ENCODE data around the gene AFDN.

The AFDN gene

GRCh38 chr6:168016721-168017525, 190.2 kb downstream of the AFDN start:
- no peak for DNase-seq (ENCODE audit: low read depth in 2 of 3, low spot score in 1 of 3)

- DNase-seq (ENCODE audit: low read depth in 2 of 3, low spot score in 1 of 3), result no peak
Measured at GRCh38 chr6:168017629-168018028, 190.9 kb downstream of the AFDN start.

DNA sequence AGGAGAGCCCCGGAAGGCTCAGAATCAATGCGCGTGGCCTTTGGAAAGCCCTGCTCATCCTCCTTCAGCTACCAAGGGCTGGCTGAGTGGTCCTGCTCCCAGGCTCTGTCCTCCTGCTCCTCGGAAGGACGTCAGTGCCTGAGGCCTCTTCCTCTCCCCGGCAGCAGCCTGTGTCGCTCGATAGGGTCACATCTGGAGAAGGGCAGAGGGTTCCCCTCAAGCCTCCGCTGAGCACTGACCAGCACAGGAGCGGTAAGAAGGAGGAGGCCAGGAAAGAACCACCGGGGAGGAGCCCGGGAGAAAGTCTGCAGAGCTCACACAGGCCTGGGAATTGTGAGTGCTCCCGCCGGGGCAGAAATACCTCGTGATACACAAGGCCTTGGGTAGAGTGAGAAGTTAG, 192.0 kb downstream of the AFDN start:
- DNase-seq (ENCODE audit: low read depth in 2 of 3, low spot score in 1 of 3), result no peak

- DNase-seq (ENCODE audit: low read depth in 2 of 3, low spot score in 1 of 3), result no peak
Measured at GRCh38 chr6:168020242-168020641, 193.5 kb downstream of the AFDN start.

GRCh38 chr6:168021581-168021980, 194.9 kb downstream of the AFDN start:
- DNase-seq (ENCODE audit: low read depth in 2 of 3, low spot score in 1 of 3), result no peak

Measured in stimulated activated CD4-positive, alpha-beta T cell treated with anti-CD3 and anti-CD28 coated beads, Interleukin-12 subunit alpha, Interleukin-12 subunit beta, amount 100 ng/mL, for 48 hours (primary cell).